Measurements from ENCODE around the gene IL21R.

Gene IL21R

GRCh38 chr16:27492588-27492979, 90.6 kb downstream of the IL21R start:
- no peak for DNase-seq

DNA sequence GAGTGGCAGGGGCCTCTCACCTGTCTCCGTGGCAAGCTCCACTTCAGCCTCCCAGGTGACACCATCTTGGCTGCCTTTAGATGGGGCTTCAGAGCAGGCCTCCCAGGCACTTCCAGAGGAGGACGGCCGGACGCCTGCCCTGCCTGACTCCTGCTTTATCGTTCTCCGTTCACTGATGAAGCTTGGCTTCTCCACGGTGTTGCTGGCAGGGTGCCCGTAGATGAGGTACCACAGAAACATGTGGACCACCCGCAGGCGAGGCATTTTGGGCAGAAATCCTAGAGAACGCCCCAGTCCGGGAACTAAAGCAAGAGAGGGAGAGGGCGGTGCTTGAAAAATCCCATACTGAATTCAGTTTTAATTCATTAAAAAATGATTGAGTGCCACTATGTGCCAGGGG, 93.2 kb downstream of the IL21R start:
- DNase-seq: no peak

DNA sequence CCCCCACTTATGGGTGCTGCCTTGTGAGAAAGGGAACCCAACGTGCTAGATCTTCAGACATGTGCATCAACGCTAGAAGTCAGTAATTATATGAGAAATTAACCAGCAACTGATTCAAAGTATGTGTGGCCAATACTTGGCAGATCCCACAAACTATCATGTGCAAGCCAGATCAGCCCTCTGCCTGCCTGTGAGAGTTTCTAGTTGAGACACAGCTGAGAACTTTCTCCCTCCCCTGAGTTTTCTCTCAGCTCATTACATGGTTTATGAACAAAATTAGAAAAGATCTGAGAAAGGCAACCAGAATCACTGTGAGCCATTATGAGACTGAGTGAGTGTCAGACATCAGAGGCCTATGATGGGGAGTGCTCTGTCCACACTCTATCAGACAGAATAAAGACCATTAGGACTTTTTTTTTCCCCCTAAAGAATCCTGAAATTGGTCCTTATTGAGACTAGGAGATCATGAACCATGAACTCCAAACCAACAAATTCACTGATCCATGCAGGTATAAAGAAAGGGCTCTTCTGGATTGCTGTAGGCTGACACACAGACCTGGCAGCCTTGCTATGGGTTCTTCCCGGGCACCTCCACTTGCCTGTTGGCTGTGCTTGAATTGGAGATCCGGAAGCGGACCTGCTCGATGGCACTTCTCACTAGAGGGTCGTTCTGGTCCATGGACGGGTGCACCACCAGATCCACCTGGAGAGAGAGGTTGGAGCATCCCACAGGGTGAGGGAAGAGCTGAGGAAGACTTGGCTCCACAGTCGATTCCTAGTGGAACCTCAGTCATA, 96.3 kb downstream of the IL21R start:
- DNase-seq: no peak

DNA sequence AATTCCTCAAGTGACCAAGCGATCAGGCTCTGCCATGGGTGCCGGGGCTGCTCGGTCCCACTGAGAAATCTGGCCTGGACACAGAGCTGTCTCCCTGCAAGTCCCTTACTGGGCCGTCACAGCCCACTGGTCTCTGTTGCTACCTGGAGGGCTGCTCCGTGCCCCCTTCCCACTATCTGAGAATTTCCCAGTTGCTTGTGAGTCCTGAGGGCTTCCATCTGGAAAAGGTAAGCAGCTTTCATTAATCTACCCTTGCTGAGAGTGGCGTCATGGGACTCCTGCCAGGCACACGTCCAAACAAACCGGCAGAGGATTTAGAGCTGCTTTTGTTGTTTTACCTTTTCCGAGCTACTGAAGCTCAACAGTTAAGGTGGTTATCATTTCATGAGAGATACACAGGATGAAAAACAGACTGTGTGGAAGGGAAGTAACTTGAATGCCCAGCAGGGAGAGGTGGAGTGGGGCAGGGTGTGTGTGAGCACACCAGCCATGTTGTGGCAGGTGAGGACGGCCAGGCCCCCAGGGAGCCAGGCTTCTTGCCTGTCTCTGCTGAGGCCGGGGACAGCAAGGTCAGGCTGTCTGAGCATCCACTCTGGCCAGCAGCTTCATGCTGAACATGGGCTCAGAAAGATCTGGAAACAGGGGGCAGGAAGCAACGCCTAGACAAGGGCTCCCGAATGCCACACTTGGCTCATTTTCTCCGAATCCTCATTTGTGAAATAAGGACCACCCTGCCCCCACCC, 97.1 kb downstream of the IL21R start:
- no peak for DNase-seq

GRCh38 chr16:27499659-27500055, 97.7 kb downstream of the IL21R start:
- no peak for DNase-seq

DNA sequence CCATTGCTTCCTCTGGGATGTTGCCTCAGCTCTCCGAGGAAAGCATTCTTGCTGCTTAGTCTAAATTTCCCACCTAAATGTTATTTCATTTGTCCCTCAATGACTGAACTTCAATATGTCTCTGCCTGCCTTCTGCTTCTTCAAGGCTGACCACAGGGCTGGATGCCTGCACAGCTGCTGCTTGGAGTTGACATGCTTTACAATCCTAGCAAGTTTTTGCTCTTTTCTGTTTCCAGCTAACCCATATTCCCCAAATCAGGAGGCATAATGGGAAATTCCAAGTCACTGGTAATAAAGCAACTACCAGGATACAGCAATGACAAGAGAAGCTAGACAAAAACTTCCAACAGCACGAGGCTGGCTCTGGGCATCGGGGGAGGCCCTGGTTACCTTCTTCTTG, 98.8 kb downstream of the IL21R start:
- no peak for DNase-seq

Measured in CD4-positive, alpha-beta T cell treated with Interleukin-12 subunit alpha and Interleukin-12 subunit beta, for 1 hour (primary cell).